Measurements from ENCODE around the gene SUMF2.
"Not testable (repeated sequence)": the region's sequence is repeated elsewhere in the genome, so short reads cannot be mapped to it uniquely, and the experiment has no call there.

The SUMF2 gene

GRCh38 chr7:56087445-56087844 is 23.4 kb downstream of the SUMF2 start:
- no peak overlapping the region for H3K4me2 ChIP-seq (ENCODE audit: low read length)
- H3K79me1 ChIP-seq (ENCODE audit: low read length) = no peaks in the 10 kb centered on the region
- H3K18ac ChIP-seq (ENCODE audit: low read length) = no peak overlapping the region
- WGBS (ENCODE audit: extremely low coverage, insufficient coverage, low lambda C conversion rate) = no CpG with 5 or more reads among the region's 16 CpGs
- H3K36me3 ChIP-seq (ENCODE audit: control insufficient read depth, insufficient read depth, low read length) = no peaks in the 10 kb centered on the region
- H2AK5ac ChIP-seq (ENCODE audit: low read length) = no peak overlapping the region
- no peak overlapping the region for H3K27ac ChIP-seq (ENCODE audit: low read depth, low read length)
- H4K5ac ChIP-seq (ENCODE audit: low read length) = no peak overlapping the region
- no peak overlapping the region for H3K9ac ChIP-seq (ENCODE audit: low read length)
- no peak overlapping the region for H2BK120ac ChIP-seq (ENCODE audit: low read depth, low read length)
- no peak overlapping the region for H2BK15ac ChIP-seq (replicated peaks; ENCODE audit: low read depth)
- H3K4me3 ChIP-seq (ENCODE audit: low read length) = no peak overlapping the region
- no peaks in the 10 kb centered on the region for H3K27me3 ChIP-seq (ENCODE audit: insufficient read depth, low read length, poor library complexity)
- H3K4ac ChIP-seq (ENCODE audit: low read depth, low read length) = no peak overlapping the region
- no peaks in the 10 kb centered on the region for H3K79me2 ChIP-seq (ENCODE audit: control insufficient read depth, insufficient read depth, low read length)
- H3K23ac ChIP-seq (ENCODE audit: low read length) = no peak overlapping the region
- no peak overlapping the region for H3K56ac ChIP-seq (ENCODE audit: low read length)
- H3K4me1 ChIP-seq (ENCODE audit: control insufficient read depth, low read depth, low read length) = no peaks in the 10 kb centered on the region
- H2BK5ac ChIP-seq (ENCODE audit: low read length) = no peak overlapping the region
- no peak for DNase-seq
- no peak overlapping the region for H4K8ac ChIP-seq (ENCODE audit: low read depth, low read length)

DNA sequence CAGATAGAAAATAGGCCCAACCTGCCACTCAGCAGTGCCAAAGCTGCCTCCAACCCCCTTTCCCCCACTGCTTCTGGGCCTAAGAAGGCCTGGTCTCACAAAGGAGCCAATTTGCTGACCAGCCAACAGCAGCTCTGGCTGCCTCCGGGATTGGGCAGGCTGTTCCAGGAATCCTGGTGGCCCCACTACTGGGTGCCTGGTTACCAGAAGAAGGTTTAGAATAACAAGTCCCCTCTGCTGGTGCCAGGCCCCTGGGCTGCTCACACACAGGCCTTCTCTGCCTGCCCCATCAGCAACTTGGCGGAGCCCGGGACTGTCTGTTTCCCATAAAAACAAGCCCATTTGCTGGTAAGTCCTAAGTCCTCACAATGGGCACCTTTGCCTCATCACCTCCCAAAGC is 27.5 kb downstream of the SUMF2 start:
- Histone ChIP-seq H2AK5ac (ENCODE audit: low read length) (no peak overlapping the region), H3K79me1 (ENCODE audit: low read length) (no peaks in the 10 kb centered on the region), H3K56ac (ENCODE audit: low read length) (no peak overlapping the region), H3K79me2 (ENCODE audit: control insufficient read depth, insufficient read depth, low read length) (no peaks in the 10 kb centered on the region), H2BK120ac (ENCODE audit: low read depth, low read length) (no peak overlapping the region), H3K9ac (ENCODE audit: low read length) (no peak overlapping the region), H2BK15ac (replicated peaks; ENCODE audit: low read depth) (no peak overlapping the region), H4K5ac (ENCODE audit: low read length) (no peak overlapping the region), H4K8ac (ENCODE audit: low read depth, low read length) (no peak overlapping the region), H3K18ac (ENCODE audit: low read length) (no peak overlapping the region), H3K23ac (ENCODE audit: low read length) (no peak overlapping the region), H3K4me1 (ENCODE audit: control insufficient read depth, low read depth, low read length) (no peaks in the 10 kb centered on the region), H3K27ac (ENCODE audit: low read depth, low read length) (no peak overlapping the region), H2BK5ac (ENCODE audit: low read length) (no peak overlapping the region), H3K4me3 (ENCODE audit: low read length) (no peak overlapping the region), H3K4me2 (ENCODE audit: low read length) (no peak overlapping the region), H3K27me3 (ENCODE audit: insufficient read depth, low read length, poor library complexity) (no peaks in the 10 kb centered on the region), H3K36me3 (ENCODE audit: control insufficient read depth, insufficient read depth, low read length) (no peaks in the 10 kb centered on the region), H3K4ac (ENCODE audit: low read depth, low read length) (no peak overlapping the region)
- DNase-seq = peak; percentile 7
- no CpG with 5 or more reads among the region's 3 CpGs for WGBS (ENCODE audit: extremely low coverage, insufficient coverage, low lambda C conversion rate)

DNA sequence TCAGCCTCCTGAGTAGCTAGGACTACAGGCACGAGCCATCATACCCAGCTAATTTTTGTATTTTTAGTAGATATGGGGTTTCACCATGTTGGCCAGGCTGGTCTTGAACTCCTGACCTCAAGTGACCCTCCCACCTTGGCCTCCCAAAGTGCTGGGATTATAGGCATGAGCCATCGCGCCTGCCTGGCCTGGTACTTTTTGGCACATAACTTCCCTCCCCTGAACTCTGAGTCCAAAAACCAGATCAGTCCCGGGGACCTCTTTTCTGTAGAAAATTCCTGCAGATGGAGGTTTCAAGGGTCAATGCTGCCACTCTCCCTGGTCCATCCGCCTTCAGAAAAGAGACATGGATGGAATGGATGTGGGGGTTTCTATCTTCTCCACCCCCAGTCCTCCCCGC is 28.3 kb downstream of the SUMF2 start:
- not testable (repeated sequence) for H3K4me3 ChIP-seq (ENCODE audit: low read length); H3K79me2 ChIP-seq (ENCODE audit: control insufficient read depth, insufficient read depth, low read length); H3K4ac ChIP-seq (ENCODE audit: low read depth, low read length); H3K4me2 ChIP-seq (ENCODE audit: low read length); H2BK120ac ChIP-seq (ENCODE audit: low read depth, low read length); H3K56ac ChIP-seq (ENCODE audit: low read length); H3K23ac ChIP-seq (ENCODE audit: low read length); H3K18ac ChIP-seq (ENCODE audit: low read length); H3K36me3 ChIP-seq (ENCODE audit: control insufficient read depth, insufficient read depth, low read length); H2BK5ac ChIP-seq (ENCODE audit: low read length); H3K27ac ChIP-seq (ENCODE audit: low read depth, low read length); H3K9ac ChIP-seq (ENCODE audit: low read length); H4K5ac ChIP-seq (ENCODE audit: low read length); H3K27me3 ChIP-seq (ENCODE audit: insufficient read depth, low read length, poor library complexity); H2AK5ac ChIP-seq (ENCODE audit: low read length); H3K4me1 ChIP-seq (ENCODE audit: control insufficient read depth, low read depth, low read length); H3K79me1 ChIP-seq (ENCODE audit: low read length); DNase-seq; H4K8ac ChIP-seq (ENCODE audit: low read depth, low read length); H2BK15ac ChIP-seq (replicated peaks; ENCODE audit: low read depth)
- WGBS (ENCODE audit: extremely low coverage, insufficient coverage, low lambda C conversion rate) = no CpG with 5 or more reads among the region's 6 CpGs

- H3K4me2 ChIP-seq (ENCODE audit: low read length) = no peak within 1 kb of the TSS
- no peak within 1 kb of the TSS for H3K23ac ChIP-seq (ENCODE audit: low read length)
- H2BK5ac ChIP-seq (ENCODE audit: low read length) = no peak within 1 kb of the TSS
- no peaks in the 10 kb centered on the region for H3K27me3 ChIP-seq (ENCODE audit: insufficient read depth, low read length, poor library complexity)
- no peak within 1 kb of the TSS for H2BK120ac ChIP-seq (ENCODE audit: low read depth, low read length)
- no peaks in the 10 kb centered on the region for H3K79me2 ChIP-seq (ENCODE audit: control insufficient read depth, insufficient read depth, low read length)
- H3K18ac ChIP-seq (ENCODE audit: low read length) = no peak within 1 kb of the TSS
- H3K9ac ChIP-seq (ENCODE audit: low read length) = no peak within 1 kb of the TSS
- no CpG with 5 or more reads among the region's 19 CpGs for WGBS (ENCODE audit: extremely low coverage, insufficient coverage, low lambda C conversion rate)
- no peaks in the 10 kb centered on the region for H3K79me1 ChIP-seq (ENCODE audit: low read length)
- H4K8ac ChIP-seq (ENCODE audit: low read depth, low read length) = no peak within 1 kb of the TSS
- no peaks in the 10 kb centered on the region for H3K36me3 ChIP-seq (ENCODE audit: control insufficient read depth, insufficient read depth, low read length)
- no peak within 1 kb of the TSS for H2AK5ac ChIP-seq (ENCODE audit: low read length)
- H3K27ac ChIP-seq (ENCODE audit: low read depth, low read length) = no peak within 1 kb of the TSS
- H4K5ac ChIP-seq (ENCODE audit: low read length) = no peak within 1 kb of the TSS
- no peak within 1 kb of the TSS for H2BK15ac ChIP-seq (replicated peaks; ENCODE audit: low read depth)
- DNase-seq = peak; percentile 48
- H3K4ac ChIP-seq (ENCODE audit: low read depth, low read length) = no peak within 1 kb of the TSS
- H3K4me3 ChIP-seq (ENCODE audit: low read length) = no peak within 1 kb of the TSS
- H3K56ac ChIP-seq (ENCODE audit: low read length) = peak within 1 kb of the TSS; percentile 15
- no peaks in the 10 kb centered on the region for H3K4me1 ChIP-seq (ENCODE audit: control insufficient read depth, low read depth, low read length)
Observed at GRCh38 chr7:56092789-56093531, 28.9 kb downstream of the SUMF2 start, which contains the start of gene PHKG1. Gene PHKG1 (minus strand): TSS chr7:56092952. CDS start chr7:56088941, 4,011 bp downstream.

DNA sequence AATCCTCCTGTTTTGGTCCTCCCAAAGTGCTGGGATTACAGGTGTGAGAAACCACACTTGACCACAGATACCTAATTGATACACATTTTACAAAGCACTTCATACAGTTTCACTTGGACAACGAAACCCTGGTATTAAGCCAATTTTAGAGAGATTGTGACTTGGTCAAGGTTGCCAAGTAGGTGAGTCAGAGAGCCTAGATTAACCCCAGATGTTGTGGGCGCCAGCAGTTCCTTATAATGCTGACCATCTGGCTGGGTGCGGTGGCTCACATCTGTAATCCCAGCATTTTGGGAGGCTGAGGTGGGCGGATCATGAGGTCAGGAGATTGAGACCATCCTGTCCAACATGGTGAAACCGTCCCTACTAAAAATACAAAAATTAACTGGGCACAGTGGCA is 33.6 kb downstream of the SUMF2 start:
- Histone ChIP-seq H2BK15ac (replicated peaks; ENCODE audit: low read depth) (no peak overlapping the region), H3K79me1 (ENCODE audit: low read length) (no peaks in the 10 kb centered on the region), H3K23ac (ENCODE audit: low read length) (no peak overlapping the region), H3K4me3 (ENCODE audit: low read length) (no peak overlapping the region), H2AK5ac (ENCODE audit: low read length) (no peak overlapping the region), H3K4me2 (ENCODE audit: low read length) (no peak overlapping the region), H3K79me2 (ENCODE audit: control insufficient read depth, insufficient read depth, low read length) (no peaks in the 10 kb centered on the region), H3K27ac (ENCODE audit: low read depth, low read length) (no peak overlapping the region), H3K18ac (ENCODE audit: low read length) (no peak overlapping the region), H3K4ac (ENCODE audit: low read depth, low read length) (no peak overlapping the region), H4K8ac (ENCODE audit: low read depth, low read length) (no peak overlapping the region), H3K56ac (ENCODE audit: low read length) (no peak overlapping the region), H2BK5ac (ENCODE audit: low read length) (no peak overlapping the region), H3K27me3 (ENCODE audit: insufficient read depth, low read length, poor library complexity) (no peaks in the 10 kb centered on the region), H3K36me3 (ENCODE audit: control insufficient read depth, insufficient read depth, low read length) (peaks cover 2% of the 10 kb centered on the region), H4K5ac (ENCODE audit: low read length) (no peak overlapping the region), H3K4me1 (ENCODE audit: control insufficient read depth, low read depth, low read length) (no peaks in the 10 kb centered on the region), H2BK120ac (ENCODE audit: low read depth, low read length) (no peak overlapping the region), H3K9ac (ENCODE audit: low read length) (no peak overlapping the region)
- no peak for DNase-seq
- no CpG with 5 or more reads among the region's 5 CpGs for WGBS (ENCODE audit: extremely low coverage, insufficient coverage, low lambda C conversion rate)
